HuH-7.5 (cell line): ENCODE results near the gene EXOC3.

Experiments
- DNase-seq: peaks from one replicate; pipeline ENCODE4 v3.0.0; 2011; ENCODE audit warnings: low spot score

The EXOC3 gene

GRCh38 chr5:457195-457961, 14.4 kb downstream of the EXOC3 start:
- DNase-seq = no peak

DNA sequence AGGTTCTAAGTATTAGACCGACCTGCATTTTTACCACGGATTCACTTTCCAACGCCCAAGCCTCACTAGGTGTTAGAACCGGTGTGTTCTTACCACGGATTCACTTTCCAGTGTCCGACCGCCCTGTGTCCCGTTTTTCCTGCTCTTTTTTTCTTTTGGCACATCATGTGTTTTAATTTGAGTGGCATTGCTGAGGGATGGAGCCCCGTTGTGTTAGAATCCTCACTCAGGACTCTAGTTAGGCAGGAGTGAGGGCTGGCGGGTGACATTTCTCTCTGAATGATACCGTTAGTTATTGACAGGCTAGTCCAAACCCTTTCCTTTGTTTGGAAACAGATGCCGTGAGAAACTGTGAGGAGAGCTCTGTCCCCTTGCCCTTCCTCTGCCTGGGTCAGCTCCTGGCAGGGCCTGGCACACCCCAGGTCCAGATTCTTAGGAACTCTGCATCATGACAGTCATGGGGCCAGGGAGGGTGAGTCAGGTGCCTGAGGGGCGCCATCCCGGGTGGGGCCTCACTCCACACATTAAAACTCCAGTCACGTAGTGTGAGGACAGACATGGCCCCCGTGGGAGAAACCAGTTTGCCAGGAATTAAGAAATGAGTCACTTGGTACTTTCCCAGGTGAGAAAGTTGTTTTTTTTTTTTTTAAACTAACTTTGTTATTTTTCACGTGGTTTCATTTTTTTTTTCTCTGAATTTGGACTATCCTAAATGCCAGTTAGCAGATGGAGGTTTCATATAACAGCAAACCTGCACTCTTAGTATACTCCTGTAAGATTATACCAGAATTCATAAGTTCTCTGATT, 15.8 kb downstream of the EXOC3 start:
- no peak for DNase-seq

- no peak for DNase-seq
These were observed 16.7 kb downstream of the EXOC3 start for GRCh38 chr5:459562-460272.

- DNase-seq = no peak
These were observed 17.3 kb downstream of the EXOC3 start for GRCh38 chr5:460273-460625.

DNA sequence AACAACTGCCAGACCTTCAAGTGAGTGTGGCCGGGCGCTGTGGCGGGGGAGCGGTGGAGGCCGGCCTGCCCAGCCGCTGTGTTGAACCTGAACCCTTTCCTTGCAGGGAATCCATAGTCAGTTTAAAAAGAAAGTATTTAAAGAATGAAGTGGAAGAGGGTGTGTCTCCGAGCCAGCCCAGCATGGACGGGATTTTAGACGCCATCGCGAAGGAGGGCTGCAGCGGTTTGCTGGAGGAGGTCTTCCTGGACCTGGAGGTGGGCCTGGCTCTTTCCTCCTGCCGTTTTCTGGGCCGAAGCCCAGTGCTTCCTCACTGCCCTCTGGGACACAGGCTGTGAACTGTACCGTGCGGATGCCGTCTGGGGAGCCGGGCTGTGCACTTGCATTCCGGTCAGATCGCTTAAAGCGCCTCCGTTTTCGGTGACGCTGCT, 19.1 kb downstream of the EXOC3 start:
- no peak for DNase-seq

GRCh38 chr5:463301-463700, 20.3 kb downstream of the EXOC3 start:
- DNase-seq = no peak

GRCh38 chr5:463952-464351, 21.0 kb downstream of the EXOC3 start:
- no peak for DNase-seq

DNA sequence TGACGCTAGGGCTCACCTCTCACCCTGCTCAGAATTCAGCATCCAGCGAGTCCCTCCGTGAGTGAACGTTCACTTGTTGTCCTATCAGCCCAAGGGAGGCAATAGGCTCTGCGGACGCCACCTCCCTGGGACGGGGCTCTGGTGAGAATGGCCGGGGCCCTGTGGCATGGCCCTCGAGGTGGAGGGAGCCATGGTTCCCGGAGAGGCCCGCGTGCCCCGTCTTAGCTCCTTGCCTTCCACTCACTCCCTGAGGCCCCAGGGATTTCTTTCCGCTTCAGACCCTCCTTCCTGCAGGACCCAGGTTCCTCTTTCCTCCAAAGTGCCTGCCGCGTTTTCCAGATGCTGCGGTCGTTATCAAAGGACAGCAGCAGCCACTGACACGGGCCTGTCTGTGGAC, 21.5 kb downstream of the EXOC3 start:
- no peak for DNase-seq

DNA sequence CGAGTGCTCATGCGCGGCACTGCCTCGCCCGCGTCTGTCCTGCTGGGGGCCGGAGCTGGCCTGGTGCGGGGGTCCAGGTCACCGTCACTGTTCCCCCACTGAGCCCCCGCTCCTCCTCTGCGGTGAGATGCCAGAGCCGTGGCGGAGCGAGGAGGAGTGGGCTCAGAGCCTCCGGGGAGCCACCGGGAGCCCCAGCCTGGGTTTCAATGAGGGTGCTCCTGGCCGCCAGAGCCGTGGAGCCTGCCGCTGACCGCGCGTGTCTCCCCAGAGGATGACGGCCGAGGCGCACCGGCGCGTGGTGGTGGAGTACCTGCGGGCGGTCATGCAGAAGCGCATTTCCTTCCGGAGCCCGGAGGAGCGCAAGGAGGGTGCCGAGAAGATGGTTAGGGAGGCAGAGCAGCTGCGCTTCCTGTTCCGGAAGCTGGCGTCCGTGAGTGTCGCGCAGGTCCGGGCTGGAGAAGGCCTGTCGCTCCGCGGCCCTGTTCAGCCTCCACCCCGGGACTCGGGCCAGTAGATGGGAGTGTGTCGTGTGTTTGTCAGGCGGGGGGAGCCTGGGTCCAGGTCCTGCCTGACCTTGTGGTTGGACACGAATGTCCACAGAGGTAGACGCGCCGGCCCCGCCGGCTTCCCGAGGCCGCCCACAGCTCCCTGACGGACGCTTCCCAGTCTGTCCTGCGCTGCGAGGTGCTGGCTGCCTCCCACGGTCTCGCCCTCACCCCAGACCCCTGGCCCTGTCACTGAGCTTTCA, 22.0 kb downstream of the EXOC3 start:
- no peak for DNase-seq

GRCh38 chr5:465591-466403, 22.8 kb downstream of the EXOC3 start:
- DNase-seq = no peak

GRCh38 chr5:466661-467310, 23.8 kb downstream of the EXOC3 start:
- no peak for DNase-seq

- no peak for DNase-seq
These were observed 25.4 kb downstream of the EXOC3 start for GRCh38 chr5:468401-468800.

GRCh38 chr5:469752-470483, 26.9 kb downstream of the EXOC3 start:
- no peak for DNase-seq

- DNase-seq = no peak
These were observed 28.2 kb downstream of the EXOC3 start for GRCh38 chr5:470961-471749.

DNA sequence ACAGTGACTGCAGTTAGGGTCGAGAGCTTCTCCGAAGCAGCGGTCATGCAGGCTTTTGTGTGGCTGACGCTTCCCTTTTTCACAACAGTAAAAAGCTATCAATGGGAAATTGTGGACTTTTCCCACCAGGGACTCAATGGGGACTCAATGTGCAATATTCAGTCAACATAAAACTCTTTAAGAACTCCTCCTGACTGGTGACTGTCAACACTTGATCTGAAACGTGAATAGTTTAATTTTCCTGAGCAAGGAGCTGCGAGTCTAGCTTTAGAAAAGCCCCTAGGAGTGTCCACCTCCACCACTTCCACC, 28.7 kb downstream of the EXOC3 start:
- DNase-seq = no peak

GRCh38 chr5:472076-472655, 29.2 kb downstream of the EXOC3 start:
- peak; percentile 63 for DNase-seq

GRCh38 chr5:472656-473550, 29.9 kb downstream of the EXOC3 start:
- peak; percentile 96 for DNase-seq
